ENCODE measurements around the gene CENPP.

The CENPP gene

DNA sequence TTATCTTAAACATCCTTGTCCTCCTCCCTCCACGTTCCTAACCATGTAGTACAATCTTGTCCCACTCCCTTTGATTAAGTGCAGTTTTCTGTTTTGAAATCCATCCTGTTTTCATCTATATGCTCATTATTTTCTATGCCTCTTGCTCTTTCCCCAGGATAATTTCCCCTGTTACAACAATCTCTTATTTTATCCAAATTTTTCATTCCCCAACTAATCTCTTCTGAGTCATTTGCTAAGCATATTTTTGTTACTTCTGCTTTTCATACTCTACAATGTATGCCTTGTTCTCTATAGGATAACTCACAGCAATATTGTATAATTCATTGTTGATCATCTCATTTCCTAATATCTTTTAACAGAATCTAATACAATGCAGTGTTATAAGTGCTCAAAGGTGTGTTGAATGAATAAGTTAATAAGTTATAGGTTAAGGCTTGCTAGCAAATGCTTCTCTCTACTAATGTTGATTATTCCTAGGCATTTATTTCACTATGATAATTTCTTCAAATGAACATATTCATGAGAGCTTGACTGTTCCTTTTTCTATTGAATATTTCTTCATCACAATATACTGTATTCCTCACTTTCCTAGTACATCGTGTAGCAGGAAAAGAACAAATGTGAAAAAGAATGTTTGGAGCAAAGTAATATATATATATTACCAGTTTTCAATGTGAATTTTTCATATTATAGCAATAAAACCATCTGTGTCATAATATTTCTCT lies 97.0 kb downstream of the CENPP start:
- H3K4me3 ChIP-seq (ENCODE audit: low read depth, low read length): no peak overlapping the region
- DNase-seq (ENCODE audit: low read depth): no peak
- no peak for TF ChIP-seq POLR2A (IDR thresholded peaks at IDR 0.05; ENCODE audit: extremely low read depth, insufficient read length)
- TF ChIP-seq, protein P1, sequence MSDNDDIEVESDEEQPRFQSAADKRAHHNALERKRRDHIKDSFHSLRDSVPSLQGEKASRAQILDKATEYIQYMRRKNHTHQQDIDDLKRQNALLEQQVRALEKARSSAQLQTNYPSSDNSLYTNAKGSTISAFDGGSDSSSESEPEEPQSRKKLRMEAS (IDR thresholded peaks at IDR 0.05; ENCODE audit: low read depth, low read length): no peak
- TF ChIP-seq MYC (IDR thresholded peaks at IDR 0.05; ENCODE audit: low read depth, low read length): no peak
- TF ChIP-seq, protein P2, sequence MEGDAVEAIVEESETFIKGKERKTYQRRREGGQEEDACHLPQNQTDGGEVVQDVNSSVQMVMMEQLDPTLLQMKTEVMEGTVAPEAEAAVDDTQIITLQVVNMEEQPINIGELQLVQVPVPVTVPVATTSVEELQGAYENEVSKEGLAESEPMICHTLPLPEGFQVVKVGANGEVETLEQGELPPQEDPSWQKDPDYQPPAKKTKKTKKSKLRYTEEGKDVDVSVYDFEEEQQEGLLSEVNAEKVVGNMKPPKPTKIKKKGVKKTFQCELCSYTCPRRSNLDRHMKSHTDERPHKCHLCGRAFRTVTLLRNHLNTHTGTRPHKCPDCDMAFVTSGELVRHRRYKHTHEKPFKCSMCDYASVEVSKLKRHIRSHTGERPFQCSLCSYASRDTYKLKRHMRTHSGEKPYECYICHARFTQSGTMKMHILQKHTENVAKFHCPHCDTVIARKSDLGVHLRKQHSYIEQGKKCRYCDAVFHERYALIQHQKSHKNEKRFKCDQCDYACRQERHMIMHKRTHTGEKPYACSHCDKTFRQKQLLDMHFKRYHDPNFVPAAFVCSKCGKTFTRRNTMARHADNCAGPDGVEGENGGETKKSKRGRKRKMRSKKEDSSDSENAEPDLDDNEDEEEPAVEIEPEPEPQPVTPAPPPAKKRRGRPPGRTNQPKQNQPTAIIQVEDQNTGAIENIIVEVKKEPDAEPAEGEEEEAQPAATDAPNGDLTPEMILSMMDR (IDR thresholded peaks at IDR 0.05; ENCODE audit: low read depth, low read length): no peak

DNA sequence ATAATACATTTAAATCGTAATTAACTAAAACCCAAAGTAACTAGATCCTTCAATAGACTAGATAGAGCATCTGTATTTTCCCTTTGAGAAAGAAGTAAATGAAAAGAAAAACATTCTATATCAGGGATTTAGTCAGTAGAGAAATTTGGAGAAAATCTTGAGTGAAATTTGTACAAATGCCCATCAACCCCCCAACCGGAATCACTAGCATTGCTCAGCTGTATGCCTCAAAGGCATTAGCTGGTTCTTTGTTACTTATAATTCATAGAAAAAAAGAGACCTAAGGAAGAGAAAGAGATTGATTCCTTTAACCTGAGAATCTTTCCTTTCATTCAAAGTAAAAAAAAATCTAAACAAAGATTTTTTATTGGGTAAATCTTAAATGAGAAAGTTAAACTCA lies 97.9 kb downstream of the CENPP start:
- H3K4me3 ChIP-seq (ENCODE audit: low read depth, low read length): no peak overlapping the region
- DNase-seq (ENCODE audit: low read depth): no peak
- TF ChIP-seq, protein P1 (IDR thresholded peaks at IDR 0.05; ENCODE audit: low read depth, low read length): no peak
- TF ChIP-seq MYC (IDR thresholded peaks at IDR 0.05; ENCODE audit: low read depth, low read length) (no peak), POLR2A (IDR thresholded peaks at IDR 0.05; ENCODE audit: extremely low read depth, insufficient read length) (no peak)
- TF ChIP-seq, protein P2 (IDR thresholded peaks at IDR 0.05; ENCODE audit: low read depth, low read length): no peak

DNA sequence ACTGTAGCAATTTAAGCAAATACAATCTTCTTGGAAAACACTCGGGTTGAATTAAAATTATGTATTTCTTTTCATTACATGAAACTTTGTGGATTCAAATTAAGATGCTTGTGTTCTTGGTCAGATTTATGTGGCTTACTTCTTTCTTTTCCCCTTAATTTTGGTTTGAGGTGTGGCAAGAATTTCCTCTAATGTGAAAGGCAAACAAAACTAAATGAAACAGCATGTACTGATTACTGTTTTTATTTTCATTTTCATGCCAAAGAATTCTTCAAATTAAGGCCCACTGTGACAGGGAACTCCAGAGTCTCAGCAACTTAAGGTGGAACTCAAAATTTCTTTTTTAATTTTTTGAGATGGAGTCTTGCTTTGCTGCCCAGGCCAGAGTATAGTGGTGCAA lies 98.6 kb downstream of the CENPP start, which contains the start of gene OMD:
OMD (minus strand) TSS at position 132 of the 400 bp plus-strand sequence. CDS start 6,913 bp downstream, outside the sequence.
- no peak for DNase-seq (ENCODE audit: low read depth)
- H3K4me3 ChIP-seq (ENCODE audit: low read depth, low read length): no peak within 1 kb of the TSS
- TF ChIP-seq, protein P2 (IDR thresholded peaks at IDR 0.05; ENCODE audit: low read depth, low read length): no peak
- no peak for TF ChIP-seq POLR2A (IDR thresholded peaks at IDR 0.05; ENCODE audit: extremely low read depth, insufficient read length)

DNA sequence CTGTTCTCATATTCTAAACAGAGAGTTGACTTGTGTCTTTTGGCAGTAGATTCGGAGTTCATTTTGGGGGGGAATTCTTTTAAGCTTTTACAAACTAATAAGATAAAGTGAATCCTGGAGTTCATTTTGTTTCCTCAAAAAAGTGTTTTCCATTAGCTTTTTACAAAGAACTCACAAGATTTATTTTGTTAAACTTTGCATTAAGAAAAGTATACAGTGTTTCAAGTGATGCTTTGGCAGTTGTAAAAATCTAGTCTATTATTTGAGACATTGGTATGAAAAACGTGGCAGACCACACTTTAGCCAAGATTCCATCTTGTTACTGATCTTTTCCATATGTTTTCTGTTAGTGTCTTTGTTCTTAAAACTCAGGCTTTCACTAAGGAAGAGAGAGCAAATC lies 99.7 kb downstream of the CENPP start:
- no peak for DNase-seq (ENCODE audit: low read depth)
- TF ChIP-seq, protein P1 (IDR thresholded peaks at IDR 0.05; ENCODE audit: low read depth, low read length): no peak
- no peak for TF ChIP-seq POLR2A (IDR thresholded peaks at IDR 0.05; ENCODE audit: extremely low read depth, insufficient read length)
- no peak for TF ChIP-seq MYC (IDR thresholded peaks at IDR 0.05; ENCODE audit: low read depth, low read length)
- TF ChIP-seq, protein P2 (IDR thresholded peaks at IDR 0.05; ENCODE audit: low read depth, low read length): no peak
- no peak overlapping the region for H3K4me3 ChIP-seq (ENCODE audit: low read depth, low read length)

DNA sequence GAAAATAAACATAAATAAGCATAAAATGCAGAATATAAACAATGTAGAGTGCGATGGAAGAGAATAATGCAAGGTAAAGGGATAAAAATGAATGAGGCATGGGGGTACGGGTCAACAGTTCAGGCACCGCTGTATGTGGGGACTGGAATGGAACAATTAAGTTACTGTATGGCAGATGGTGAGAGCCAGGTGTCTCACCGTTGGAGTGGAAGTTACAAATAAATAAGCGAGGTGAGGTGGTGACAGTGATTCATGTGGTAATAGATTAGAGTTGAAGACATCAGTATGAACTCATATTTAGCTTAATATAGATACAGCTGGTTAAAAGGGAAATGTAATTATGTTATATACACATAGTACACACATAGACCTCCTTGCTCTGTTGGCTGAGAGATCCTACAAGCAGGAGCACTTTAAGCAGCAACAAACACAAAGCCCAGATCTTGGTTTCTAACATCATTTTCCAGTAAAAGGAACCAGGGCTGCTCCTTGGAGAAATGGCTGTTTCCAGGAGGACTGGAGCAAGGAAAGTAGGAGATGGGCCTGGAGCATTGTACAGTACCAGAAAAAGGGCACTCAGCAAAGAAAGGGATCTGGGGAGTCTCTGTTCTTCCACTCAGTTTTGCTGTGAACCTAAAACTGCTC lies 100.9 kb downstream of the CENPP start:
- DNase-seq (ENCODE audit: low read depth): no peak
- no peak for TF ChIP-seq MYC (IDR thresholded peaks at IDR 0.05; ENCODE audit: low read depth, low read length)
- TF ChIP-seq, protein P2 (IDR thresholded peaks at IDR 0.05; ENCODE audit: low read depth, low read length): no peak
- TF ChIP-seq POLR2A (IDR thresholded peaks at IDR 0.05; ENCODE audit: extremely low read depth, insufficient read length): no peak
- TF ChIP-seq, protein P1 (IDR thresholded peaks at IDR 0.05; ENCODE audit: low read depth, low read length): no peak
- no peak overlapping the region for H3K4me3 ChIP-seq (ENCODE audit: low read depth, low read length)

Data from NB4 (cell line).